Medulla oblongata (tissue), 1 donor: ENCODE measurements around the gene PCDHB15.
A peak's percentile ranks its signal among the peaks of the same experiment; 100 is the strongest.
"Not testable (repeated sequence)": the region's sequence is repeated elsewhere in the genome, so short reads cannot be mapped to it uniquely, and the experiment has no call there.

ENCODE experiments used
- DNase-seq: peaks from one replicate; pipeline ENCODE4 v3.0.0-alpha.2; 2015; ENCODE audit errors: extremely low spot score

Gene PCDHB15

GRCh38 chr5:141245250-141245717, at the start of gene PCDHB15:
Gene PCDHB15, plus strand, starts transcription at chr5:141245395. Its CDS starts 184 bp downstream, at chr5:141245579.
- peak; percentile 33 for DNase-seq

GRCh38 chr5:141196363-141196762, 48.8 kb upstream of the PCDHB15 start:
- no peak for DNase-seq

GRCh38 chr5:141199359-141200235, 45.6 kb upstream of the PCDHB15 start, which contains the start of gene PCDHB11:
Gene PCDHB11, plus strand, starts transcription at chr5:141199627. Its CDS starts 148 bp downstream, at chr5:141199775.
- no peak for DNase-seq

GRCh38 chr5:141201126-141201525, 44.1 kb upstream of the PCDHB15 start:
- not testable (repeated sequence) for DNase-seq

GRCh38 chr5:141201646-141202045, 43.5 kb upstream of the PCDHB15 start:
- not testable (repeated sequence) for DNase-seq

- peak; percentile 14 for DNase-seq
Measured at GRCh38 chr5:141208478-141208877, 36.7 kb upstream of the PCDHB15 start, which contains the start of gene PCDHB12. Gene PCDHB12, plus strand, starts transcription at chr5:141208719. Its CDS starts 189 bp downstream, at chr5:141208908.

GRCh38 chr5:141210281-141210680, 34.9 kb upstream of the PCDHB15 start:
- DNase-seq = not testable (repeated sequence)

GRCh38 chr5:141210849-141211248, 34.3 kb upstream of the PCDHB15 start:
- not testable (repeated sequence) for DNase-seq

GRCh38 chr5:141213656-141214339, 31.4 kb upstream of the PCDHB15 start, which contains the start of gene PCDHB13:
Gene PCDHB13, plus strand, starts transcription at chr5:141213919. Its CDS starts 205 bp downstream, at chr5:141214124.
- peak; percentile 21 for DNase-seq

GRCh38 chr5:141214583-141214982, 30.6 kb upstream of the PCDHB15 start:
- not testable (repeated sequence) for DNase-seq

- DNase-seq = not testable (repeated sequence)
Measured at GRCh38 chr5:141215504-141215903, 29.7 kb upstream of the PCDHB15 start.

- DNase-seq = not testable (repeated sequence)
Measured at GRCh38 chr5:141216035-141216434, 29.2 kb upstream of the PCDHB15 start.

GRCh38 chr5:141223112-141223783, 21.9 kb upstream of the PCDHB15 start, which contains the start of gene PCDHB14:
Gene PCDHB14, plus strand, starts transcription at chr5:141223343. Its CDS starts 163 bp downstream, at chr5:141223506.
- peak; percentile 9 for DNase-seq

GRCh38 chr5:141224844-141225243, 20.4 kb upstream of the PCDHB15 start:
- not testable (repeated sequence) for DNase-seq

GRCh38 chr5:141225421-141225820, 19.8 kb upstream of the PCDHB15 start:
- not testable (repeated sequence) for DNase-seq

- no peak for DNase-seq
Measured at GRCh38 chr5:141234109-141234667, 11.0 kb upstream of the PCDHB15 start.

- not testable (repeated sequence) for DNase-seq
Measured at GRCh38 chr5:141235922-141236321, 9.3 kb upstream of the PCDHB15 start.

- DNase-seq = no peak
Measured at GRCh38 chr5:141236516-141237313, 8.5 kb upstream of the PCDHB15 start.

- DNase-seq = no peak
Measured at GRCh38 chr5:141241496-141241895, 3.7 kb upstream of the PCDHB15 start.

GRCh38 chr5:141246971-141247370, 1.8 kb downstream of the PCDHB15 start:
- not testable (repeated sequence) for DNase-seq
